Panc1 (cell line): ENCODE measurements around the gene CDH8. TPM values are rescaled to one million over a fixed set of nuclear protein-coding genes. Genes with fewer than 3 reads are reported as not detected.

Source experiments
- ATAC-seq: fragments of 200-7000 bp; cut with Tn5 transposase; 2 replicates; pipeline ENCODE4 v1.9.1; 2020; ENCODE audit warnings: mild to moderate bottlenecking, moderate library complexity
- BruUV-seq: library from RNA; stranded (reverse); fragments of 400-500 nt; replicated peaks from 2 replicates; lab custom pipeline; 2021; lab: Mats Ljungman, UMichigan
- CTCF ChIA-PET: fragments of 300-600 bp; sonication (Branson Sonifier 250); formaldehyde crosslinking; loops from one replicate; lab custom pipeline; 2022; ENCODE audit warnings: antibody characterized with exemption; lab: Charles Lee
- POLR2A ChIA-PET: fragments of 300-600 bp; sonication (Branson Sonifier 250); formaldehyde crosslinking; loops from one replicate; lab custom pipeline; 2022; ENCODE audit warnings: antibody characterized with exemption; lab: Charles Lee
- DNase-seq: peaks from one replicate; pipeline ENCODE4 v3.0.0-alpha.2; 2010; ENCODE audit warnings: low read depth, low spot score
- H3K27ac ChIP-seq: 2 replicates; pipeline ENCODE4 v1.5.1; 2011; ENCODE audit warnings: mild to moderate bottlenecking, low read length, inconsistent platforms
- H3K27me3 ChIP-seq: fragments of 200-500 bp; sonication (Bioruptor generic); 2 replicates; pipeline ENCODE4 v1.6.0; 2014; ENCODE audit warnings: low read length, inconsistent platforms; ENCODE audit not compliant: control insufficient read depth, insufficient read depth
- H3K36me3 ChIP-seq: fragments of 200-500 bp; sonication (Bioruptor generic); 2 replicates; pipeline ENCODE4 v1.5.1; 2014; ENCODE audit warnings: inconsistent platforms, mild to moderate bottlenecking, low read length, moderate library complexity; ENCODE audit not compliant: control insufficient read depth, insufficient read depth
- H3K4me1 ChIP-seq: 2 replicates; pipeline ENCODE4 v1.5.1; 2011; ENCODE audit warnings: inconsistent platforms, mild to moderate bottlenecking, low read length, moderate library complexity; ENCODE audit not compliant: control insufficient read depth, insufficient read depth
- H3K4me3 ChIP-seq, 2 experiments: 2 replicates each; pipeline ENCODE4 v1.5.1; 2011 to 2012; ENCODE audit warnings: low read depth in 2 of 2, low read length in 2 of 2, mild to moderate bottlenecking in 2 of 2, inconsistent platforms in 1 of 2, moderate library complexity in 1 of 2
- H3K9me3 ChIP-seq: fragments of 200-500 bp; sonication (Bioruptor generic); 2 replicates; pipeline ENCODE4 v1.5.1; 2014; ENCODE audit warnings: low read depth, mild to moderate bottlenecking, inconsistent platforms, low read length, moderate library complexity; ENCODE audit not compliant: control insufficient read depth, insufficient read depth
- POLR2AphosphoS5 ChIP-seq: IDR thresholded peaks from 2 replicates; pipeline ENCODE4 v1.6.1; 2012; ENCODE audit warnings: mild to moderate bottlenecking, low read depth, low read length, moderate library complexity
- SIN3A ChIP-seq: IDR thresholded peaks from 2 replicates; pipeline ENCODE4 v1.6.1; 2012; ENCODE audit warnings: low read depth, mild to moderate bottlenecking, low read length, moderate library complexity, borderline replicate concordance; ENCODE audit not compliant: insufficient read depth
- TCF7L2 ChIP-seq: IDR thresholded peaks from 2 replicates; pipeline ENCODE4 v1.6.1; 2011; ENCODE audit warnings: mild to moderate bottlenecking, low read depth, low read length, inconsistent platforms
- in situ Hi-C: cut with HindIII; loops from 2 replicates; pipeline ENCODE4 v1.10.0; 2016; ENCODE audit warnings: low sequenced_read_pairs, low pct_unique_long_range_greater_than_20kb
- intact Hi-C: fragments of 100-400 bp; cut with micrococcal nuclease; formaldehyde crosslinking; loops from one replicate; pipeline ENCODE4 v1.10.0; 2022; ENCODE audit not compliant: unreplicated experiment
- total RNA-seq: library from RNA; stranded (reverse); gene quantifications from one replicate; pipeline ENCODE4 v1.2.1, GENCODE V29; 2021; ENCODE audit not compliant: unreplicated experiment
- TF ChIP-seq, protein P1 (sequence below): fragments of 450-650 bp; IDR thresholded peaks from 2 replicates; pipeline ENCODE4 v1.5.1; 2017; ENCODE audit warnings: mild to moderate bottlenecking
- TF ChIP-seq, protein P2 (sequence below), 2 experiments: IDR thresholded peaks; 2 replicates each; pipeline ENCODE4 v1.6.1; 2011 to 2012; ENCODE audit warnings: low read depth in 2 of 2, control low read depth in 1 of 2, low read length in 1 of 2, mild to moderate bottlenecking in 1 of 2, moderate library complexity in 1 of 2; ENCODE audit not compliant: insufficient read depth in 1 of 2

CDH8 gene
- total RNA-seq, 1 experiment from 2014 or later = 0.21 TPM

DNA sequence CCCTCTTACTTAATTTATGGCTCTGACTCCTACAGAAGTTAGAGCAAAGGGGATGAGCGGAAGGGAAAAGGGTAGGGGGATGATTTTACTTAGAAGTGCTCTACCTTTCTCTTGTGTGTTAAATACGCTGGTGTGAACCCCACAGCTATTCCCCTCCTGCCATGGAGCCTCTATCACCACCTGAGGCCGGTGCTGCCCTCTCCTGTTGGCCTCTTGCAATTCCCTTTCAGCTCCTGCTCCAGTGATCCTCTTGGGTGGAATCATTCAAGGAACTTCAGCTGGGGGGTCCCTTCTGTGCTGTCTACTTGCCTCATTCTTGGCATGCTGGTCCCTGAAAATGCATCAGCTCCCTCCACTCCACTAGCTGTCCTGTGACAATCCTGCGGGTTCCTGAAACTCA, 41.8 kb upstream of the CDH8 start:
- BruUV-seq = no TSS peak
- DNase-seq (no peak), ATAC-seq (no peak)
- TF ChIP-seq, protein P1, sequence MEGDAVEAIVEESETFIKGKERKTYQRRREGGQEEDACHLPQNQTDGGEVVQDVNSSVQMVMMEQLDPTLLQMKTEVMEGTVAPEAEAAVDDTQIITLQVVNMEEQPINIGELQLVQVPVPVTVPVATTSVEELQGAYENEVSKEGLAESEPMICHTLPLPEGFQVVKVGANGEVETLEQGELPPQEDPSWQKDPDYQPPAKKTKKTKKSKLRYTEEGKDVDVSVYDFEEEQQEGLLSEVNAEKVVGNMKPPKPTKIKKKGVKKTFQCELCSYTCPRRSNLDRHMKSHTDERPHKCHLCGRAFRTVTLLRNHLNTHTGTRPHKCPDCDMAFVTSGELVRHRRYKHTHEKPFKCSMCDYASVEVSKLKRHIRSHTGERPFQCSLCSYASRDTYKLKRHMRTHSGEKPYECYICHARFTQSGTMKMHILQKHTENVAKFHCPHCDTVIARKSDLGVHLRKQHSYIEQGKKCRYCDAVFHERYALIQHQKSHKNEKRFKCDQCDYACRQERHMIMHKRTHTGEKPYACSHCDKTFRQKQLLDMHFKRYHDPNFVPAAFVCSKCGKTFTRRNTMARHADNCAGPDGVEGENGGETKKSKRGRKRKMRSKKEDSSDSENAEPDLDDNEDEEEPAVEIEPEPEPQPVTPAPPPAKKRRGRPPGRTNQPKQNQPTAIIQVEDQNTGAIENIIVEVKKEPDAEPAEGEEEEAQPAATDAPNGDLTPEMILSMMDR = peak; percentile 24
- no peak for TF ChIP-seq POLR2AphosphoS5
- Histone ChIP-seq H3K36me3 (no peaks in the 10 kb centered on the region), H3K27me3 (no peaks in the 10 kb centered on the region), H3K27ac (no peak overlapping the region), H3K4me3 (no peak overlapping the region), H3K4me1 (no peaks in the 10 kb centered on the region), H3K9me3 (no peaks in the 10 kb centered on the region)
- ChIA-PET CTCF (no interaction called here), POLR2A (no interaction called here)
- intact Hi-C loops (no loop called here), in situ Hi-C loops (no loop called here)

DNA sequence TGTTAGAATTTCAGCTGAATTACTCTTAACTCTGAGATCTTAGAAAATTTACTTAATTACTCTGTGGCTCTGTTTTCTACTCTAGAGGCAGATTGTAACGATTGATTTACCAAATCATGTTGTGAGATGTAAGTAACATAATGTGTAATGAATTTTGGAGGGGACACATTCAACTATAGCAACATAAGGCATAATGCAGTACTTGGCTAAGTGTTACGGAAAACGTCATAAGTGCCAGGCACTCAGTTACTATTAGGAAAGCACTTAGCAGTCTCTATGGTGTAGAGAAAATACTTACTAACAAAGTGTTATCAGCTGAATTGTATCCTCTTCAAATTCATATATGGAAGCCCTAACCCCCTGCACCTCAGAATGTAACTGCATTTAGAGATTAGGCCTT, 40.6 kb upstream of the CDH8 start:
- intact Hi-C loops (no loop called here), in situ Hi-C loops (no loop called here)
- Histone ChIP-seq H3K36me3 (no peaks in the 10 kb centered on the region), H3K27me3 (no peaks in the 10 kb centered on the region), H3K9me3 (no peaks in the 10 kb centered on the region), H3K27ac (no peak overlapping the region), H3K4me1 (no peaks in the 10 kb centered on the region), H3K4me3 (no peak overlapping the region)
- TF ChIP-seq, protein P1 = no peak
- no peak for TF ChIP-seq SIN3A
- no peak for TF ChIP-seq TCF7L2
- TF ChIP-seq, protein P2, sequence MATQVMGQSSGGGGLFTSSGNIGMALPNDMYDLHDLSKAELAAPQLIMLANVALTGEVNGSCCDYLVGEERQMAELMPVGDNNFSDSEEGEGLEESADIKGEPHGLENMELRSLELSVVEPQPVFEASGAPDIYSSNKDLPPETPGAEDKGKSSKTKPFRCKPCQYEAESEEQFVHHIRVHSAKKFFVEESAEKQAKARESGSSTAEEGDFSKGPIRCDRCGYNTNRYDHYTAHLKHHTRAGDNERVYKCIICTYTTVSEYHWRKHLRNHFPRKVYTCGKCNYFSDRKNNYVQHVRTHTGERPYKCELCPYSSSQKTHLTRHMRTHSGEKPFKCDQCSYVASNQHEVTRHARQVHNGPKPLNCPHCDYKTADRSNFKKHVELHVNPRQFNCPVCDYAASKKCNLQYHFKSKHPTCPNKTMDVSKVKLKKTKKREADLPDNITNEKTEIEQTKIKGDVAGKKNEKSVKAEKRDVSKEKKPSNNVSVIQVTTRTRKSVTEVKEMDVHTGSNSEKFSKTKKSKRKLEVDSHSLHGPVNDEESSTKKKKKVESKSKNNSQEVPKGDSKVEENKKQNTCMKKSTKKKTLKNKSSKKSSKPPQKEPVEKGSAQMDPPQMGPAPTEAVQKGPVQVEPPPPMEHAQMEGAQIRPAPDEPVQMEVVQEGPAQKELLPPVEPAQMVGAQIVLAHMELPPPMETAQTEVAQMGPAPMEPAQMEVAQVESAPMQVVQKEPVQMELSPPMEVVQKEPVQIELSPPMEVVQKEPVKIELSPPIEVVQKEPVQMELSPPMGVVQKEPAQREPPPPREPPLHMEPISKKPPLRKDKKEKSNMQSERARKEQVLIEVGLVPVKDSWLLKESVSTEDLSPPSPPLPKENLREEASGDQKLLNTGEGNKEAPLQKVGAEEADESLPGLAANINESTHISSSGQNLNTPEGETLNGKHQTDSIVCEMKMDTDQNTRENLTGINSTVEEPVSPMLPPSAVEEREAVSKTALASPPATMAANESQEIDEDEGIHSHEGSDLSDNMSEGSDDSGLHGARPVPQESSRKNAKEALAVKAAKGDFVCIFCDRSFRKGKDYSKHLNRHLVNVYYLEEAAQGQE (IDR thresholded peaks at IDR 0.05; ENCODE audit: insufficient read depth in 1 of 2, low read depth in 2 of 2, low read length in 1 of 2) = no peak
- no peak for TF ChIP-seq POLR2AphosphoS5
- no TSS peak for BruUV-seq
- POLR2A ChIA-PET = no interaction called here
- CTCF ChIA-PET = no interaction called here
- no peak for DNase-seq
- ATAC-seq = no peak

DNA sequence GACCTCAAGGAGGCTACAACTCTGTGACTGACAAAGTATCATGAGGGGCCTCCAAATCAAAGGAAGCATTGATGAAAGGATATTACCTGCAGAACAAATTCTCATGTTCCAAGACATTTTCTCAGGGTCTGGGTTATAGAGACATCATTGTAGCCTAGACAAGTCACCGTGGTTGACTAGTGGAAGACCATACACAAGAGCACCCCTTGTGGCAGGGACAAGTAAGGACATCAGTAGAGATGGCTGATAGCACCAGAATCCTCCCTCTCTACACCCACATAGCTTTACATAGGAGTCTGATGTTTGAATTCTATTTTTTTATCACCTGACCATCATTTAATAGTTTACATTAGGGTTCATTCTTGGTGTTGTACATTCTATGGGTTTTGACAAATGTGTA, 32.5 kb upstream of the CDH8 start:
- no peak overlapping the region for H3K4me3 ChIP-seq
- no peak for TF ChIP-seq POLR2AphosphoS5
- TF ChIP-seq, protein P1 = peak; percentile 30; the same call in 1 of the 2 replicates
- ATAC-seq (no peak), DNase-seq (no peak)
- intact Hi-C loops = no loop called here
- no peaks in the 10 kb centered on the region for H3K27me3 ChIP-seq
- ChIA-PET POLR2A (no interaction called here), CTCF (no interaction called here)
- in situ Hi-C loops = no loop called here
- H3K36me3 ChIP-seq = no peaks in the 10 kb centered on the region
- H3K27ac ChIP-seq = no peak overlapping the region
- no peaks in the 10 kb centered on the region for H3K9me3 ChIP-seq
- no TSS peak for BruUV-seq
- H3K4me1 ChIP-seq = no peaks in the 10 kb centered on the region
